HepG2 (cell line): Measurements from ENCODE around the gene COBL. TPM values are rescaled to one million over a fixed set of nuclear protein-coding genes. Genes with fewer than 3 reads are reported as not detected.

Source experiments
- ATAC-seq: fragments of 200-7000 bp; cut with Tn5 transposase; 3 replicates; pipeline ENCODE4 v1.9.1; 2020; ENCODE audit warnings: mild to moderate bottlenecking, moderate library complexity
- BruUV-seq: library from RNA; stranded (reverse); fragments of 400-500 nt; replicated peaks from 2 replicates; lab custom pipeline; 2021; lab: Mats Ljungman, UMichigan
- CTCF ChIA-PET: fragments of 300-600 bp; formaldehyde crosslinking; extraction: SDS; loops from one replicate; lab custom pipeline; 2021; ENCODE audit warnings: low total read pairs, inconsistent platforms, low intra/inter-chr PET ratio; lab: Yijun Ruan, JAX
- POLR2A ChIA-PET: fragments of 350-600 bp; sonication (Branson Sonifier 250); formaldehyde crosslinking; loops from one replicate; lab custom pipeline; 2020; ENCODE audit warnings: antibody characterized with exemption, inconsistent platforms; lab: Yijun Ruan, JAX
- DNase-seq: peaks from one replicate; pipeline ENCODE4 v3.0.0-alpha.2; 2015; ENCODE audit warnings: low spot score
- FAIRE-seq: peaks from 3 replicates; lab custom pipeline; 2011; peaks lifted over from hg19 to GRCh38; lab: Jason Lieb, UNC
- H2AFZ ChIP-seq: one replicate; pipeline ENCODE4 v1.6.1; 2011; ENCODE audit warnings: low read length, inconsistent platforms
- H3K27ac ChIP-seq: fragments of 300-600 bp; 3 replicates; pipeline ENCODE4 v1.8.0; 2011; ENCODE audit warnings: mixed run types, mild to moderate bottlenecking, mixed read lengths, low read length, inconsistent platforms; ENCODE audit not compliant: insufficient read depth; ENCODE audit errors: extremely low read length
- H3K27me3 ChIP-seq, 2 experiments: fragments of 200-600 bp in 1 of 2; 2 replicates in 1 of 2; 3 replicates in 1 of 2; pipeline versions ENCODE4 v1.6.0 to v1.8.0; 2011; ENCODE audit warnings: low read length in 2 of 2, mild to moderate bottlenecking in 2 of 2, moderate library complexity in 2 of 2, inconsistent platforms in 1 of 2; ENCODE audit not compliant: insufficient read depth in 2 of 2, control insufficient read depth in 1 of 2
- H3K36me3 ChIP-seq, 2 experiments: fragments of 200-600 bp in 1 of 2; replicated peaks in 1 of 2; 2 replicates in 1 of 2; 3 replicates in 1 of 2; pipeline versions ENCODE4 v1.5.1 to v1.8.0; 2011; ENCODE audit warnings: low read length in 2 of 2, inconsistent platforms in 1 of 2; ENCODE audit not compliant: insufficient read depth in 2 of 2, control insufficient read depth in 1 of 2
- H3K4me1 ChIP-seq: 2 replicates; pipeline ENCODE4 v1.5.1; 2012; ENCODE audit warnings: low read length, inconsistent platforms; ENCODE audit not compliant: insufficient read depth
- H3K4me2 ChIP-seq: 2 replicates; pipeline ENCODE4 v1.6.0; 2011; ENCODE audit warnings: low read depth, low read length, inconsistent platforms
- H3K4me3 ChIP-seq, 3 experiments: fragments of 200-600 bp in 1 of 3; sonication (generic), shearing (Covaris generic) in 1 of 3; replicated peaks in 1 of 3; 2 replicates each; pipeline ENCODE4 v1.5.1; 2011 to 2016; ENCODE audit warnings: low read length in 3 of 3, inconsistent platforms in 2 of 3, low read depth in 2 of 3, mild to moderate bottlenecking in 2 of 3, control low read depth in 1 of 3, mixed read lengths in 1 of 3; ENCODE audit not compliant: insufficient read depth in 1 of 3
- H3K79me2 ChIP-seq: one replicate; pipeline ENCODE4 v1.6.1; 2011; ENCODE audit warnings: low read length, inconsistent platforms; ENCODE audit not compliant: insufficient read depth
- H3K9ac ChIP-seq: 2 replicates; pipeline ENCODE4 v1.6.0; 2011; ENCODE audit warnings: mild to moderate bottlenecking, low read depth, low read length, inconsistent platforms; ENCODE audit not compliant: insufficient read depth
- H3K9me3 ChIP-seq: 2 replicates; pipeline ENCODE4 v1.5.1; 2012; ENCODE audit warnings: mild to moderate bottlenecking, low read length
- H4K20me1 ChIP-seq: 2 replicates; pipeline ENCODE4 v1.6.0; 2011; ENCODE audit warnings: inconsistent platforms, mild to moderate bottlenecking, low read length, moderate library complexity; ENCODE audit not compliant: insufficient read depth
- ETV5 ChIP-seq: IDR thresholded peaks from 2 replicates; pipeline ENCODE4 v1.6.1; 2018; ENCODE audit warnings: missing biosample characterization, missing genetic modification reagents, inconsistent platforms, borderline replicate concordance
- GABPB1 ChIP-seq: IDR thresholded peaks from 2 replicates; pipeline ENCODE4 v1.6.1; 2016; ENCODE audit warnings: mild to moderate bottlenecking, missing genetic modification reagents, moderate library complexity, missing compliant biosample characterization
- NR2F6 ChIP-seq, 2 experiments: IDR thresholded peaks; 2 replicates each; pipeline ENCODE4 v1.6.1; 2016; ENCODE audit warnings: antibody characterized with exemption in 1 of 2, mild to moderate bottlenecking in 1 of 2
- ZNF180 ChIP-seq: sonication (generic); formaldehyde crosslinking; IDR thresholded peaks from 2 replicates; pipeline ENCODE4 v1.4.0; 2020; ENCODE audit warnings: low read depth, missing genetic modification reagents, borderline replicate concordance
- ZNF33A ChIP-seq: sonication (generic); formaldehyde crosslinking; IDR thresholded peaks from 2 replicates; pipeline ENCODE4 v1.5.1; 2020; ENCODE audit warnings: missing genetic modification reagents, mild to moderate bottlenecking, moderate library complexity, borderline replicate concordance
- ZNF672 ChIP-seq: sonication (generic); formaldehyde crosslinking; IDR thresholded peaks from 2 replicates; pipeline ENCODE4 v1.8.1; 2022; ENCODE audit warnings: missing genetic modification reagents
- ZNF883 ChIP-seq: sonication (generic); formaldehyde crosslinking; IDR thresholded peaks from 2 replicates; pipeline ENCODE4 v1.5.1; 2020; ENCODE audit warnings: mild to moderate bottlenecking, missing genetic modification reagents; ENCODE audit errors: not compliant biosample characterization
- WGBS: methylation state at CpG from one replicate; pipeline ENCODE4 v1.1.6; 2017; ENCODE audit warnings: low lambda C conversion rate; 5-methylcytosine and 5-hydroxymethylcytosine counted together
- in situ Hi-C: cut with HindIII; loops from 2 replicates; pipeline ENCODE4 v1.10.0; 2017; ENCODE audit warnings: low pct_unique_long_range_greater_than_20kb; ENCODE audit not compliant: extremely low pct_ligation_motif_present
- intact Hi-C: fragments of 100-400 bp; cut with micrococcal nuclease; formaldehyde crosslinking; loops from one replicate; pipeline ENCODE4 v1.10.0; 2022; ENCODE audit not compliant: unreplicated experiment
- polyA plus RNA-seq, 8 experiments: library from polyadenylated mRNA; depleted of rRNA in 3 of 8; stranded (reverse) in 7 of 8; unstranded in 1 of 8; fragments of >200 nt; fragmentation: Illumina TruSeq in 4 of 8; extraction: Trizol in 4 of 8; gene quantifications; 2 replicates each; pipeline versions ENCODE4 v1.2.1 to v1.2.3, GENCODE V29; 2011 to 2016; ENCODE audit warnings: low read depth in 4 of 8, missing spikeins in 1 of 8, mixed read lengths in 1 of 8; ENCODE audit not compliant: insufficient read depth in 1 of 8
- total RNA-seq, 5 experiments: library from RNA; depleted of rRNA; stranded (reverse); fragments of >200 nt; fragmentation: Illumina TruSeq; extraction: Trizol; gene quantifications; 2 replicates each; pipeline ENCODE4 v1.2.3, GENCODE V29; 2016; ENCODE audit warnings: low read depth in 1 of 5
- TF ChIP-seq, protein P1 (sequence below): sonication (generic); formaldehyde crosslinking; IDR thresholded peaks from 2 replicates; pipeline ENCODE4 v1.5.1; 2020; ENCODE audit warnings: mild to moderate bottlenecking, missing genetic modification reagents, borderline replicate concordance
- TF ChIP-seq, protein P2 (sequence below): sonication (generic); formaldehyde crosslinking; IDR thresholded peaks from 2 replicates; pipeline ENCODE4 v1.8.1; 2022; ENCODE audit warnings: low read depth, mild to moderate bottlenecking, missing genetic modification reagents

COBL gene
- total and polyA plus RNA-seq, 2 of the 13 experiments (the other 11 are each of a cell fraction or from before 2014, with no cell fraction given): 3.8 to 4.9 TPM

DNA sequence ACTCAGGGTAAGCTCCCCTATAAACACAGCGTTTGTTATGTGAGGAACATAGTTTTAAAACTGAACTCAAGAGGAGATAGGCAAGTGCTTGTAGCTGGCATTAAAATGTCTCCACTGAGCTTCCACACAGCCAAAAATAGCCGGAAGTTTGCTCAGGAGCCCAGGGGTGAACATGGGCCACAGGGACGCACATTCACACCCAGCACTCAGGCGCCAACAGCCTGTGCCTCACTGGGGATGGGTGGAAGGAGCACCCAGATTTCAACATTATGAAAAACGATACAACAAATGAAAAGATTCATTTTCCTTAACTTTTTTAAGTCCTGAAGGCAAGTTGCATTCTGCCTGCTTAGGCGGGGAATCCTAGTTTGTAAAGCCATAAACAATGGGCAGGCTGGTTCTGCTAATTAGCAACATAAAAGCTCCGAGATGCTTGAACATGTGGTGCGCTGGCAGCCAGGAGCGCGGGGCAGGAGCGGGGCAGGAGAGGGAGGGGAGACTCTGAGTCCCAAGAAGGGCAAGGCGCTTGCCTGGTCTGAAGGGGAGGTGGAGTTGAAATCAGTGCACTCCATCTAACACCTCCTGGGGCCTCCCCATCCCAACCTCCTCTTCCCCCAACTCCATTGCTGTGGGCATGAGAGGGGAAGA lies 235.9 kb downstream of the COBL start:
- H3K4me3 ChIP-seq: no peak overlapping the region
- ATAC-seq: no peak
- intact Hi-C loops: no loop called here
- peaks cover 0 to 24% of the 10 kb centered on the region in 2 experiments; a peak in 3 of 5 replicates for H3K36me3 ChIP-seq
- TF ChIP-seq ZNF180 (CRISPR knock-in tag): no peak
- no peak for TF ChIP-seq GABPB1 (CRISPR knock-in tag)
- TF ChIP-seq, all 625 proteins: peak for 0
- FAIRE-seq (no peak), DNase-seq (no peak)
- Histone ChIP-seq H3K4me2 (no peak overlapping the region), H3K27me3 (no peaks in the 10 kb centered on the region), H4K20me1 (no peaks in the 10 kb centered on the region), H3K9ac (no peak overlapping the region), H3K79me2 (no peaks in the 10 kb centered on the region), H3K27ac (no peak overlapping the region), H2AFZ (no peak overlapping the region), H3K4me1 (no peaks in the 10 kb centered on the region), H3K9me3 (no peaks in the 10 kb centered on the region)
- 96% methylated on average over 12 of the region's 12 CpGs for WGBS
- in situ Hi-C loops: no loop called here
- POLR2A ChIA-PET: no interaction called here
- CTCF ChIA-PET: no interaction called here
- BruUV-seq: no TSS peak

DNA sequence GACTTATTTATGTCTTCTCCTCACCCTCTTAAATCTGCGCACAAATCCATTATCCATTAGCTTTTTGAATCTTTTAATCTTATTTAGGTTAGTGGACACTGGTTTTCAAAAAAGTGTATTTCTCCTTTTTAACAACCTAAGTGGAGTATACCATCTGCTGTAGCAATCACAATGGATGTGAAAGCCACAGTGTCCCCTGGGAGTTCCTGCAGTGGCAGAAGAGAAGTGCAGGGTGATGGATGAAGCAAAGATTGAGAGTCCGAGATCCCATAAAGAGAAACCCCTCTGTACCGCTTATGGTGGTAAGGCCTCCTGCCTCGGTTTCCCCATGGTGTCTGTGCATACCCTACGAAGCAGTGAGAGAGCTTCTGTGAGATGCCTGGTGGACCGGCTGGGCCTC lies 236.4 kb downstream of the COBL start:
- no peak overlapping the region for H3K9ac ChIP-seq
- DNase-seq (no peak), FAIRE-seq (no peak), ATAC-seq (no peak)
- POLR2A ChIA-PET: no interaction called here
- intact Hi-C loops (no loop called here), in situ Hi-C loops (no loop called here)
- H3K36me3 ChIP-seq: peaks cover 0 to 24% of the 10 kb centered on the region in 2 experiments; a peak in 3 of 5 replicates
- H3K79me2 ChIP-seq: no peaks in the 10 kb centered on the region
- whole genome bisulfite sequencing: 90% methylated on average over 6 of the region's 6 CpGs
- no peak overlapping the region for H3K4me3 ChIP-seq
- no TSS peak for BruUV-seq
- no peaks in the 10 kb centered on the region for H4K20me1 ChIP-seq
- H2AFZ ChIP-seq: no peak overlapping the region
- H3K9me3 ChIP-seq: no peaks in the 10 kb centered on the region
- H3K27ac ChIP-seq: no peak overlapping the region
- no peak overlapping the region for H3K4me2 ChIP-seq
- CTCF ChIA-PET: no interaction called here
- H3K27me3 ChIP-seq: no peaks in the 10 kb centered on the region
- no peaks in the 10 kb centered on the region for H3K4me1 ChIP-seq
- no peak for TF ChIP-seq ZNF672 (CRISPR knock-in tag)
- TF ChIP-seq ZNF33A (CRISPR knock-in tag): no peak
- no peak for TF ChIP-seq NR2F6 (IDR thresholded peaks at IDR 0.05)
- no peak for TF ChIP-seq NR2F6 (CRISPR knock-in tag; IDR thresholded peaks at IDR 0.05)
- TF ChIP-seq, protein P1, sequence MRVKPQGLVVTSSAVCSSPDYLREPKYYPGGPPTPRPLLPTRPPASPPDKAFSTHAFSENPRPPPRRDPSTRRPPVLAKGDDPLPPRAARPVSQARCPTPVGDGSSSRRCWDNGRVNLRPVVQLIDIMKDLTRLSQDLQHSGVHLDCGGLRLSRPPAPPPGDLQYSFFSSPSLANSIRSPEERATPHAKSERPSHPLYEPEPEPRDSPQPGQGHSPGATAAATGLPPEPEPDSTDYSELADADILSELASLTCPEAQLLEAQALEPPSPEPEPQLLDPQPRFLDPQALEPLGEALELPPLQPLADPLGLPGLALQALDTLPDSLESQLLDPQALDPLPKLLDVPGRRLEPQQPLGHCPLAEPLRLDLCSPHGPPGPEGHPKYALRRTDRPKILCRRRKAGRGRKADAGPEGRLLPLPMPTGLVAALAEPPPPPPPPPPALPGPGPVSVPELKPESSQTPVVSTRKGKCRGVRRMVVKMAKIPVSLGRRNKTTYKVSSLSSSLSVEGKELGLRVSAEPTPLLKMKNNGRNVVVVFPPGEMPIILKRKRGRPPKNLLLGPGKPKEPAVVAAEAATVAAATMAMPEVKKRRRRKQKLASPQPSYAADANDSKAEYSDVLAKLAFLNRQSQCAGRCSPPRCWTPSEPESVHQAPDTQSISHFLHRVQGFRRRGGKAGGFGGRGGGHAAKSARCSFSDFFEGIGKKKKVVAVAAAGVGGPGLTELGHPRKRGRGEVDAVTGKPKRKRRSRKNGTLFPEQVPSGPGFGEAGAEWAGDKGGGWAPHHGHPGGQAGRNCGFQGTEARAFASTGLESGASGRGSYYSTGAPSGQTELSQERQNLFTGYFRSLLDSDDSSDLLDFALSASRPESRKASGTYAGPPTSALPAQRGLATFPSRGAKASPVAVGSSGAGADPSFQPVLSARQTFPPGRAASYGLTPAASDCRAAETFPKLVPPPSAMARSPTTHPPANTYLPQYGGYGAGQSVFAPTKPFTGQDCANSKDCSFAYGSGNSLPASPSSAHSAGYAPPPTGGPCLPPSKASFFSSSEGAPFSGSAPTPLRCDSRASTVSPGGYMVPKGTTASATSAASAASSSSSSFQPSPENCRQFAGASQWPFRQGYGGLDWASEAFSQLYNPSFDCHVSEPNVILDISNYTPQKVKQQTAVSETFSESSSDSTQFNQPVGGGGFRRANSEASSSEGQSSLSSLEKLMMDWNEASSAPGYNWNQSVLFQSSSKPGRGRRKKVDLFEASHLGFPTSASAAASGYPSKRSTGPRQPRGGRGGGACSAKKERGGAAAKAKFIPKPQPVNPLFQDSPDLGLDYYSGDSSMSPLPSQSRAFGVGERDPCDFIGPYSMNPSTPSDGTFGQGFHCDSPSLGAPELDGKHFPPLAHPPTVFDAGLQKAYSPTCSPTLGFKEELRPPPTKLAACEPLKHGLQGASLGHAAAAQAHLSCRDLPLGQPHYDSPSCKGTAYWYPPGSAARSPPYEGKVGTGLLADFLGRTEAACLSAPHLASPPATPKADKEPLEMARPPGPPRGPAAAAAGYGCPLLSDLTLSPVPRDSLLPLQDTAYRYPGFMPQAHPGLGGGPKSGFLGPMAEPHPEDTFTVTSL (CRISPR knock-in tag): no peak
- TF ChIP-seq, protein P2, sequence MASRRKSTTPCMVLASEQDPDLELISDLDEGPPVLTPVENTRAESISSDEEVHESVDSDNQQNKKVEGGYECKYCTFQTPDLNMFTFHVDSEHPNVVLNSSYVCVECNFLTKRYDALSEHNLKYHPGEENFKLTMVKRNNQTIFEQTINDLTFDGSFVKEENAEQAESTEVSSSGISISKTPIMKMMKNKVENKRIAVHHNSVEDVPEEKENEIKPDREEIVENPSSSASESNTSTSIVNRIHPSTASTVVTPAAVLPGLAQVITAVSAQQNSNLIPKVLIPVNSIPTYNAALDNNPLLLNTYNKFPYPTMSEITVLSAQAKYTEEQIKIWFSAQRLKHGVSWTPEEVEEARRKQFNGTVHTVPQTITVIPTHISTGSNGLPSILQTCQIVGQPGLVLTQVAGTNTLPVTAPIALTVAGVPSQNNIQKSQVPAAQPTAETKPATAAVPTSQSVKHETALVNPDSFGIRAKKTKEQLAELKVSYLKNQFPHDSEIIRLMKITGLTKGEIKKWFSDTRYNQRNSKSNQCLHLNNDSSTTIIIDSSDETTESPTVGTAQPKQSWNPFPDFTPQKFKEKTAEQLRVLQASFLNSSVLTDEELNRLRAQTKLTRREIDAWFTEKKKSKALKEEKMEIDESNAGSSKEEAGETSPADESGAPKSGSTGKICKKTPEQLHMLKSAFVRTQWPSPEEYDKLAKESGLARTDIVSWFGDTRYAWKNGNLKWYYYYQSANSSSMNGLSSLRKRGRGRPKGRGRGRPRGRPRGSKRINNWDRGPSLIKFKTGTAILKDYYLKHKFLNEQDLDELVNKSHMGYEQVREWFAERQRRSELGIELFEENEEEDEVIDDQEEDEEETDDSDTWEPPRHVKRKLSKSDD: no peak
- TF ChIP-seq ETV5 (CRISPR knock-in tag): no peak
- no peak for TF ChIP-seq ZNF883 (CRISPR knock-in tag)
